ENCODE data around the gene RANBP1.

The RANBP1 gene

GRCh38 chr22:20089226-20089976 is 26.5 kb upstream of the RANBP1 start:
- DNase-seq, result no peak

GRCh38 chr22:20089977-20090729 is 25.8 kb upstream of the RANBP1 start:
- DNase-seq, result no peak

GRCh38 chr22:20090730-20091240 is 25.1 kb upstream of the RANBP1 start:
- DNase-seq, result no peak

GRCh38 chr22:20091690-20092476 is 24.0 kb upstream of the RANBP1 start:
- no peak for DNase-seq

- no peak for DNase-seq
Observed at GRCh38 chr22:20092477-20092854, 23.4 kb upstream of the RANBP1 start.

- DNase-seq, result no peak
Observed at GRCh38 chr22:20093418-20094196, 22.3 kb upstream of the RANBP1 start.

GRCh38 chr22:20094197-20094807 is 21.6 kb upstream of the RANBP1 start:
- DNase-seq, result no peak

- no peak for DNase-seq
Observed at GRCh38 chr22:20095521-20095920, 20.4 kb upstream of the RANBP1 start.

- no peak for DNase-seq
Observed at GRCh38 chr22:20096574-20097420, 19.1 kb upstream of the RANBP1 start.

GRCh38 chr22:20099099-20099711 is 16.7 kb upstream of the RANBP1 start:
- DNase-seq, result no peak

- no peak for DNase-seq
Observed at GRCh38 chr22:20101638-20102037, 14.3 kb upstream of the RANBP1 start.

GRCh38 chr22:20102203-20102780 is 13.6 kb upstream of the RANBP1 start:
- no peak for DNase-seq

- DNase-seq, result no peak
Observed at GRCh38 chr22:20105456-20106204, 10.3 kb upstream of the RANBP1 start.

- no peak for DNase-seq
Observed at GRCh38 chr22:20106205-20106848, 9.6 kb upstream of the RANBP1 start.

- DNase-seq, result no peak
Observed at GRCh38 chr22:20106849-20107237, 9.1 kb upstream of the RANBP1 start.

GRCh38 chr22:20107471-20107901 is 8.4 kb upstream of the RANBP1 start:
- DNase-seq, result no peak

- no peak for DNase-seq
Observed at GRCh38 chr22:20107951-20108756, 7.8 kb upstream of the RANBP1 start.

GRCh38 chr22:20108757-20109230 is 7.1 kb upstream of the RANBP1 start:
- no peak for DNase-seq

Data from SW 1271 (cell line).